ENCODE measurements around the gene RPS3. TPM values are rescaled to one million over a fixed set of nuclear protein-coding genes. Genes with fewer than 3 reads are reported as not detected.

RPS3 gene
- total RNA-seq (1,201 and 1,418 TPM in 2 replicates), polyA plus RNA-seq (1,042 and 1,094 TPM in 2 replicates)

DNA sequence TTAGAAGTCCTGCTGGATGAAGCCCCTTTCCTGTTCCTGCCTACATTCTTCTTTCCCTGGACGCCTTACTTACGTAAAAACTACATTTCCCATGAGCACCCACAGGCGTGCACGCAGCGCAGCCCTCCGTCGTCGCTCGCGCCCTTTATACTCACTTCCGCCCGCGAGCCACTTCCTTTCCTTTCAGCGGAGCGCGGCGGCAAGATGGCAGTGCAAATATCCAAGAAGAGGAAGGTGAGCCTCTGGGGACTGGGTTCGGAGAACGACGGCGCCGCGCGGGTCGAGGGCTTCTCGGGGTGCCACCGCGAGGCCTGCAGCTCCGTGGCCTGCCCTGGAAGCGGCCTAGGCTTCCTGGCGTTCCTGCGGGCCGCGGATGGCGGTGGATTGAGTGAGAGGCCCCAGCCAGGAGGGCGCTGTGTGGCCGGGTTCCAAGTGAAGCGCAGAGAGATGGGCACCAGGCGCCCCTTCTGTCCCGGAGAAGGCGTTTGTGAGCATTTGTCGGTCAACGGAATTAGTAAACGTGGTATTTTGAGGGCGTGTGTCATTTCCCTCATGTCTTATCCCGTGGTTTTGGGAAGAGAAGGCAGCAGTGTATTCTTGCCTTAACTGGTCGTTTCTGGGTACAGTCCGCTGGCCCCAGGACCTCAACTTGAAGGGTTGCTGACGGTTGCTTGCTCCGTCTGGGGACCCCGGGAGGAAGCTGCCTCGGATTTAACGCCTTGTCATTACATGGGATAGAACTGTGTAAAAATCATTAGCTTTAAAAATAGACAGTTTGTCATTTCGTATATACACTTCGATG is at the start of gene RPS3:
TSS of gene RPS3 (plus strand) at position 175 of the 802 bp plus-strand sequence. CDS start at position 205, 30 bp downstream.
- DNase-seq (ENCODE audit: low spot score), result peak; percentile 95
- TF ChIP-seq EZH2 (IDR thresholded peaks at IDR 0.05; ENCODE audit: borderline replicate concordance), result no peak
- TF ChIP-seq, protein P1, sequence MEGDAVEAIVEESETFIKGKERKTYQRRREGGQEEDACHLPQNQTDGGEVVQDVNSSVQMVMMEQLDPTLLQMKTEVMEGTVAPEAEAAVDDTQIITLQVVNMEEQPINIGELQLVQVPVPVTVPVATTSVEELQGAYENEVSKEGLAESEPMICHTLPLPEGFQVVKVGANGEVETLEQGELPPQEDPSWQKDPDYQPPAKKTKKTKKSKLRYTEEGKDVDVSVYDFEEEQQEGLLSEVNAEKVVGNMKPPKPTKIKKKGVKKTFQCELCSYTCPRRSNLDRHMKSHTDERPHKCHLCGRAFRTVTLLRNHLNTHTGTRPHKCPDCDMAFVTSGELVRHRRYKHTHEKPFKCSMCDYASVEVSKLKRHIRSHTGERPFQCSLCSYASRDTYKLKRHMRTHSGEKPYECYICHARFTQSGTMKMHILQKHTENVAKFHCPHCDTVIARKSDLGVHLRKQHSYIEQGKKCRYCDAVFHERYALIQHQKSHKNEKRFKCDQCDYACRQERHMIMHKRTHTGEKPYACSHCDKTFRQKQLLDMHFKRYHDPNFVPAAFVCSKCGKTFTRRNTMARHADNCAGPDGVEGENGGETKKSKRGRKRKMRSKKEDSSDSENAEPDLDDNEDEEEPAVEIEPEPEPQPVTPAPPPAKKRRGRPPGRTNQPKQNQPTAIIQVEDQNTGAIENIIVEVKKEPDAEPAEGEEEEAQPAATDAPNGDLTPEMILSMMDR (IDR thresholded peaks at IDR 0.05; ENCODE audit: poor library complexity), result peak; percentile 24
- under 1% methylated on average over 55 of the region's 55 CpGs for WGBS (ENCODE audit: low lambda C conversion rate, missing lambda C conversion rate)
- H3K4me1 ChIP-seq (ENCODE audit: insufficient read depth), result peaks cover 19% of the 10 kb centered on the region
- H3K79me2 ChIP-seq, result peaks cover 51% of the 10 kb centered on the region
- no peaks in the 10 kb centered on the region for H3K9me3 ChIP-seq (ENCODE audit: low read depth)
- peak within 1 kb of the TSS; percentile 67 for H2AFZ ChIP-seq
- H3K27ac ChIP-seq, result peak within 1 kb of the TSS; percentile 98
- peak within 1 kb of the TSS; percentile 87 for H3K4me2 ChIP-seq
- H3K4me3 ChIP-seq, result peak within 1 kb of the TSS; percentile 78
- no peaks in the 10 kb centered on the region for H3K9me2 ChIP-seq (replicated peaks; ENCODE audit: insufficient read depth)
- no peaks in the 10 kb centered on the region for H3K27me3 ChIP-seq
- no peaks in the 10 kb centered on the region for H3K36me3 ChIP-seq (replicated peaks; ENCODE audit: insufficient read depth, low read depth)
- peaks cover 47% of the 10 kb centered on the region for H4K20me1 ChIP-seq (ENCODE audit: insufficient read depth, poor library complexity, severe bottlenecking)

DNA sequence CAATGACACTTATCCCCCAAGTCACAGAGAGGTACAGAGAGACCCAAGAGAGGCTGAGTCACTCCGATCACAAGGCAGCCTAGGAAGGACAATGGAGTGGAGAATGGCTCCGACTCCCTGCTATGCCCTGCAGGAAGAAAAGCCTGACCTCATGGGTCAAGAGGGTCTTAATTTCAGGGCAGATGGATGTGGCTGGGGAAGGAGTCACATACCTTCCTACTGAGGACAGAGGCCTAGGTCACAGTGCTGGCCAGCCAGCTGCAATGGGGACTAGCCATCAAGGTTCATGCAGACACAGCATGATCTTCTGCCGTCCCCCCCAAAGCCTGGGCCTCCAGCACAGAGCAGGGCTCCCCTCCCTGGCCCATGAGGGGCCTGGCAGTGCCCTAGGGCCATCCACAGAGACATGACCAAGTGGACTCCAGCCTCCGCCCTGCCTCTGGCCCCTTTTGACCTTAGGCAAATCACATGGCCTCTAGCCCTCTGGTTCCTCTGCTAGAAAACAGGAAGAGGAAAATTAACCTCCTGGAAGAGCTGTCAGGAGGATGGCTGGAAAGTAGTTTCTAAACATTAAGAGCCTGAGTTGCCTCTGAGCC is 49.7 kb upstream of the RPS3 start:
- H3K9me3 ChIP-seq (ENCODE audit: low read depth), result no peaks in the 10 kb centered on the region
- H4K20me1 ChIP-seq (ENCODE audit: insufficient read depth, poor library complexity, severe bottlenecking), result no peaks in the 10 kb centered on the region
- TF ChIP-seq EZH2 (IDR thresholded peaks at IDR 0.05; ENCODE audit: borderline replicate concordance) (no peak), EZH2phosphoT487 (IDR thresholded peaks at IDR 0.05; ENCODE audit: low read depth, severe bottlenecking, unreplicated experiment) (no peak)
- TF ChIP-seq, protein P1 (IDR thresholded peaks at IDR 0.05; ENCODE audit: poor library complexity), result no peak
- no peaks in the 10 kb centered on the region for H3K9me2 ChIP-seq (replicated peaks; ENCODE audit: insufficient read depth)
- H3K36me3 ChIP-seq (replicated peaks; ENCODE audit: insufficient read depth, low read depth), result no peaks in the 10 kb centered on the region
- 70% methylated on average over 4 of the region's 4 CpGs for WGBS (ENCODE audit: low lambda C conversion rate, missing lambda C conversion rate)
- peaks cover 62% of the 10 kb centered on the region for H3K4me1 ChIP-seq (ENCODE audit: insufficient read depth)
- no peaks in the 10 kb centered on the region for H3K27me3 ChIP-seq
- H3K27ac ChIP-seq, result peak overlapping the region; percentile 96
- H3K4me2 ChIP-seq, result peak overlapping the region; percentile 97
- no peak overlapping the region for H3K4me3 ChIP-seq
- no peak overlapping the region for H2AFZ ChIP-seq
- DNase-seq (ENCODE audit: low spot score), result no peak
- H3K79me2 ChIP-seq, result peaks cover 67% of the 10 kb centered on the region

DNA sequence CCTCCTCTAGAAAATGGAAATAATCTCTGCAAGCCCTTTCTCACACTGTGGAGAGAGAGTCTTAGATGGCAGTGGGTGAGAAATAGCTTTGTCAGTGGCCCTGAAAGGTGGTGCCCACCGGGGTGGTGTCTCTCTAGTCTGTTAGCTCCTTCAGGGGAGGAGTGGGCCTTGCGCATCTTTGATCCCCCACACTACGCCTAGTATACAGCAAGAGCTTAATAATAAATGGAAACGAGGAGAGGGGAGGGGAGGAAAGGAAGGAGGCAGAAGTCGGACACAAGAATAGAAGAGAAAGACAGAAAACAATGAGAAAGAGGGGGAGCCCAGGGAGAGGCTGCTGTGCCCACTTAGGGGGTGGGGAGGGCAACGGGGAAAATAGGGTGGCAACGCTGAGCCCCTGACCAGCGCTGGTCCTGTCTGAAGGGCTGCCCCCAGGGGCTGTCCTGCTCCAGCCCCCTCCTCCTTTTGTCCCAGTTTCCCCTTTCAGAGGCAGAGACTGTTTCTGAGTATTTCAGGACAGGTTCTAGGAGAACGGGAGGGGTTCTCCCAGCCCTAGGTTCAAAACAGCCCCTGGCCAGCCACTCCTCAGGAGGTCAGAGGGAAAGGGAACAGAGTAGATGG is 49.1 kb upstream of the RPS3 start:
- peaks cover 61% of the 10 kb centered on the region for H3K79me2 ChIP-seq

More for the DNA sequence above, 49.1 kb upstream of the RPS3 start:
- Histone ChIP-seq H2AFZ (no peak overlapping the region), H3K4me1 (ENCODE audit: insufficient read depth) (peaks cover 56% of the 10 kb centered on the region), H3K36me3 (replicated peaks; ENCODE audit: insufficient read depth, low read depth) (no peaks in the 10 kb centered on the region), H3K4me2 (peak overlapping the region; percentile 97), H4K20me1 (ENCODE audit: insufficient read depth, poor library complexity, severe bottlenecking) (no peaks in the 10 kb centered on the region), H3K9me3 (ENCODE audit: low read depth) (no peaks in the 10 kb centered on the region), H3K27ac (peak overlapping the region; percentile 96), H3K27me3 (no peaks in the 10 kb centered on the region), H3K4me3 (peak overlapping the region; percentile 90), H3K9me2 (replicated peaks; ENCODE audit: insufficient read depth) (no peaks in the 10 kb centered on the region)
- WGBS (ENCODE audit: low lambda C conversion rate, missing lambda C conversion rate), result 44% methylated on average over 9 of the region's 9 CpGs
- TF ChIP-seq EZH2 (IDR thresholded peaks at IDR 0.05; ENCODE audit: borderline replicate concordance) (no peak), EZH2phosphoT487 (IDR thresholded peaks at IDR 0.05; ENCODE audit: low read depth, severe bottlenecking, unreplicated experiment) (no peak)
- TF ChIP-seq, protein P1 (IDR thresholded peaks at IDR 0.05; ENCODE audit: poor library complexity), result peak; percentile 14
- no peak for DNase-seq (ENCODE audit: low spot score)

All from hepatocyte (in vitro differentiated cells).